SK-N-SH (cell line): ENCODE results near the gene DNAH9.

Source experiments
- NFIC ChIP-seq: IDR thresholded peaks from 2 replicates; pipeline ENCODE4 v1.4.0; 2012; ENCODE audit warnings: borderline replicate concordance
- SIN3A ChIP-seq: IDR thresholded peaks from 2 replicates; pipeline ENCODE4 v1.6.1; 2012; ENCODE audit warnings: low read depth, mild to moderate bottlenecking, low read length, moderate library complexity, borderline replicate concordance

DNA sequence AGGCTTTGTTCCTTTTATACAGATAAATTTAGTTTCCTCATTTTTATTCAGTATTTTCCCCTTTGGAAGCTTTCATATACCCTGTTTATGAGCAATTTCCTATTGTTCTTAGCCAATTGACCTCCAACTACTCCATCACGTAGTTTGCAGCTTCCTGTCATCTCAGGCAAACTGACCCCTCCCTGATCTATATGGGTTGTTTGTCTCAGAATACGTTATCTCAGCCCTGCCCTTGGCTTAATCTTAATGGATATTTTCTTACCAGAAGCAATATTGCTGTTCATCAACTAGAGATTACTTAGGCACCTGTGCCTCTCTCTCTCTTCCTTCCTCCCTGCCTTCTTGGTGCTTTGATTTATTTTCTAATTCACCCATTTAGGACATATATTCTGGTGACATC is 317.8 kb downstream of the DNAH9 start:
- TF ChIP-seq NFIC = no peak
- TF ChIP-seq SIN3A = no peak
